ENCODE results near the gene ETFRF1.

- TF ChIP-seq CTCF (IDR thresholded peaks at IDR 0.05; ENCODE audit: poor library complexity, severe bottlenecking), result peak; percentile 21
- peak; percentile 82 for TF ChIP-seq POLR2AphosphoS5 (IDR thresholded peaks at IDR 0.05)
- no peak for TF ChIP-seq TAF1 (IDR thresholded peaks at IDR 0.05; ENCODE audit: low read depth)
- TF ChIP-seq EP300 (conservative IDR thresholded peaks at IDR 0.05; ENCODE audit: poor library complexity, severe bottlenecking), result peak; percentile 60
- TF ChIP-seq REST (IDR thresholded peaks at IDR 0.05; ENCODE audit: borderline replicate concordance), result peak; percentile 33
- TF ChIP-seq EZH2 (IDR thresholded peaks at IDR 0.05; ENCODE audit: borderline replicate concordance, insufficient read depth, low read length, poor library complexity, severe bottlenecking), result no peak
- TF ChIP-seq RAD21 (conservative IDR thresholded peaks at IDR 0.05), result peak; percentile 36
- TF ChIP-seq SMC3 (conservative IDR thresholded peaks at IDR 0.05; ENCODE audit: poor library complexity), result peak; percentile 32
- peak; percentile 87 for TF ChIP-seq MXI1 (conservative IDR thresholded peaks at IDR 0.05; ENCODE audit: poor library complexity, severe bottlenecking)
Measured at GRCh38 chr12:25195056-25195971, at the start of gene ETFRF1, which contains the start of gene DNAI7.

Measured in neural cell (in vitro differentiated cells).